Measurements from ENCODE around the gene BMP2.

The BMP2 gene

DNA sequence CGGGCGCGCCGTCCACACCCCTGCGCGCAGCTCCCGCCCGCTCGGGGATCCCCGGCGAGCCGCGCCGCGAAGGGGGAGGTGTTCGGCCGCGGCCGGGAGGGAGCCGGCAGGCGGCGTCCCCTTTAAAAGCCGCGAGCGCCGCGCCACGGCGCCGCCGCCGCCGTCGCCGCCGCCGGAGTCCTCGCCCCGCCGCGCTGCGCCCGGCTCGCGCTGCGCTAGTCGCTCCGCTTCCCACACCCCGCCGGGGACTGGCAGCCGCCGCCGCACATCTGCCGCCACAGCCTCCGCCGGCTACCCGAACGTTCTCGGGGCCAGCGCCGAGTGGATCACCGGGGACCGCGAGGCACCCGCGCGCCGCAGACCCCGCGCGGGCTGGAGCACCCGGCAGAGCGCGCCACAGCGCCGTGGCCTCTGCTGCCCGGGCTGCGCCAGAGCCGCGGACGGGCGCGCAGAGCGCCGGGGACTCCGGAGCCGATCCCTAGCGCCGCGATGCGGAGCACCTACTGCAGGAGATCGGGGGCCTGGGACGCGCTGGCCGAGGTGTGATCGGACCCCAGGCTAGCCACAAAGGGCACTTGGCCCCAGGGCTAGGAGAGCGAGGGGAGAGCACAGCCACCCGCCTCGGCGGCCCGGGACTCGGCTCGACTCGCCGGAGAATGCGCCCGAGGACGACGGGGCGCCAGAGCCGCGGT is at the start of gene BMP2:
BMP2 (plus strand) TSS at position 151 of the 692 bp plus-strand sequence. CDS start 2,441 bp downstream, outside the sequence.
- peak in 40 of 58 donors; percentile 26 to 73 (median 50) for DNase-seq

DNA sequence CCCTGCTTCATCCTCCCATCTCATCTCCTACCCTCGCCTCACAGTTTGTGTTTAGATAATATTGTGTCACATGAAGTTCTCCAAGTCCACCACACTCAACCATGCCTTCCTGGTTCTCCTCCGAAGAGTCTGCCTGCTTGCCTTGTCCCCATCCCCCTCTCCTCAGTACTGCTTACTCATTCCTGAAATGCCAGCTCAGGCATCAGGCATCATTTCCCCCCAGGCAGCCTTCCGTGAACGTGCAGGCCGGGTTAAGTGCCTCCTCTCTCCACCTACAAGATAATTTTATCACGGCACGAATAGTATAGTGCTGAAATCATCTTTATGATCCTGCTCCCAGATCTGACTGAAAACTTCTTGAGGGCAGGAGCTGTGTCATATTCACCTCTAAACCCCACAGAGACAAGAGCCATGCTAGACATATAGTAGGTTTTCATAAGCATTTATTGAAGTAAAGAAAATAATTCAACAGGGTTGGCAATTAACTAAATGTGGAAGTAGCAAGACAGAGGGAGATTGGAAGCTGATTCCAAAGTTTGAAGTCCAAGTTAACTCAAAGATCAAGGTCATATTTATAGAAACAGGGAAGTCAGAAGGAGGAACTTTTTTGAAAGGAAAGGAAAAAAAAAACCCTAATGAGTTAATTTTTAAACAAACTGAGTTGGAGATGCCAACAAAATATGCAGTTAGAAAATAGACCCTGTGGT is 48.7 kb upstream of the BMP2 start:
- DNase-seq = no peak

DNA sequence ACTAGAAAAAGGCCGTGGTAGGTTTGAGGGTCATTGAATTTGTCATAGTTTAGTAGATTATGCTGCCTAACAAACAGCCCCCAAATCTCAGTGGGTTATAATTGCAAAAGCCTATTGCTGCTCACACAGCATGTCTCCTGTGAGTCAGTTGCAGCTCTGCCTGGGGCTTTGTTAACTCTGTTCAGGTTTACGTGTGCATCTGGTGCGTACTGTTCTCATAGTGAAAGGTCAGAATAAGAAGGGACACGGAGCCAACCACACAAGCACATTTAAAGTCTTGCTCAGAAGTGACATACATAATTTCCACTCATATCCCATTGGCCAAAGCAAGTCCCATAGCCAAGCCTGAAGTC is 48.1 kb upstream of the BMP2 start:
- no peak for DNase-seq

DNA sequence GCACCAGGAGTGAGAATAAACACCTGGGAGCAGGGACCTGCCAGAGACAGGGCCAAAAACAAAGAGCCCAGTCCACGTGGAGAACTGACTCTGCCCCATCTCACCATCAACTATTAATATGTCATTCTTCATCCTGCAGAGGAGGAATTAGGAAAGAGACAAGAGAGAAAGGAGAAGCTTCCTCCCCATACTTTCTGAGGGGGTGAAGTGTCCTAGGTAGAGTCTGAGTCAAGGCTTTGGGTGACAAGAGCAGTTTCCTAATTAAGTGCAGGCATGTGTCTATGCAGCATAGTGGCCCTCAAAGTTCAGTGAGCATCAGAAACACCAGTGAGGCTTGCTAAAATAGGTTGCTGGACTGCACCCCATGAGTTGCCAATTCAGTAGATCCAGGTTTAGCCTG is 40.7 kb upstream of the BMP2 start:
- no peak for DNase-seq

DNA sequence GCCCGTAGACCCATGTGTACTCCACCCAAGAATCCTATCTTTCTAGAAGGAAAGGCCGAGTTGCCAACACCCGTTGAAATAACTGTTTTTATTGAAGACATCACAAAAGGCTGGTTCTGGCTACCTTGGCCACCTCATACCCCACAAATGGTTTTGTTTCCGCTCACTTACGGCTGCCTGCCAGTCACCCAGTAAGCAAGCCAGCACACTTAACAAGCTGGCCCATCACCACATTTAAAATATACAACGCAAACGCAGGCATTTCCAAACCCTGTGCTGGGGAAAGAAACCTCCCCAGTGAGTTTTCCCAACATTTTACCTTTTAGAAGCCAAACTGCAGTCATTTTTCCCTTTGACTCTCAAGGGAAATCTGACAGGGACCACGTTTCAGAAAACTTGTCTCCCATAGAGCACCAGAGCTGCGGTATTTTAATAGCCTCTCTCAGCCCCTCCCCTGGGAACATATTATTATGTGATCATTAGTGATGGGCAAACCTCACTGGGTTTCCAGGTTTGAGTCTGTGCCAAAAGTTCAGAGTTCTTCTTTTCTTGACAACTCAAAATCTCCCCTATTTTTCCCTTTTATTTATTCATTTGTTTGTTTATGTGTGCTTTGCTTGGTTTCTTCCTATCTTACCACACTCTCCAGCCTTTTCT is 36.7 kb upstream of the BMP2 start:
- peak in 1 of 58 donors; percentile 3 for DNase-seq

DNA sequence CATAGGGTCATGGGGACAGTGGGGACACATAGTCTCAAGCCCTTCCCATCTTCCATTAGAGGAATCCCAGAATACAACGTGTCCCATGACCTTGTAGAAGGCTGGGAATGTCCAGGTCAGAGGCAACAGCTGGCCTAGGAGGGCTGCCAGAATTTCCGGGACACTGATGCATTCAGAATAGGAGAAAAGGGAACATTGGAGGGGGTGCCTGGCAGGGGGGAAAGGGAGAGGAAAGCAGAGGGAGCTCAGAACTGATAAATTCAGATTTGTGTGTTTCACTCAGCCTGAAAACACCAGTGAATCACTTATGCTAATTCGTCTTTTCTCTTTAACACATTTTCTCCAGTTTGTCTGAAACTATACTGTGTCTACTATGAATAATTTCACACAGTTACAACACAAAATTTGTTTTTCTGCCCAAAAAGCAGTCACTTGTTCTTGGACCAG is 35.5 kb upstream of the BMP2 start:
- DNase-seq = peak in 47 of 58 donors; percentile 3 to 81 (median 33)

DNA sequence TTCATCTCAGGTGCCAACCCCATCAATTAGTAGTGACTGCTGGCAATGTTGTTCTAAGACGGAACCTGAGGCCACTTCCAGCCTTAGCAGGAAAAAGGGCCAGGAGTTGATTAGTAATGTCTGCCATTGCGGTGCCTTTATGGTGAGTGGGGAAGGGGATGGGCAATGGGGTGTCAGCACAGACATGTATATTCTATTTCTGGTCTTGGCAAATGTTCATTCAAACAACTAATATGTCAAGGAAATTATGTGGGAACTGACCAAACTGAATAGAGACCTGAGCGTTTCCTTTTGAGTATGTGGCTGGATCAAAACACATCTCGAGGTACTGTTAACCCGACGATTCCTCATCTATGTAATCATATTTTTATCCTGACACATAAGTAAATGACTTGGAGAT is 34.6 kb upstream of the BMP2 start:
- no peak for DNase-seq

DNA sequence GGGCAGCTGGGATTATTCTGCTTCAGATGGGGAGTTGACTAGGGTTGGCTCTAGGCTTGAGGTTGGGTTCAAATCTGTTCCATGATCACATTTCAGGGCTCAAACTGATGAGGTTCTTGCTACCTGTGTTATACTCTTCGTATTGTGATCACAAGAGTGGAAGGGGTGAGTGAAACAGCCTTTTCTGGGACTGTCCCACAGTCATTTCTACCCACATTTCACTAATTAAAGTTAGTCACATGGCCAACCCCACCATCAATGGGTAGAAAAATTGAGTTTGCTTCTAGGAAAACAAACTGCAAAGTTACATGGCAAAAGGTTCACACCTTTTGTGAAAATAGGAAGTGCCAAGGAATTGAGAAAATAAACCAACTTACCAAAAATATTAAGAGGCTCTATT is 33.5 kb upstream of the BMP2 start:
- DNase-seq = no peak

DNA sequence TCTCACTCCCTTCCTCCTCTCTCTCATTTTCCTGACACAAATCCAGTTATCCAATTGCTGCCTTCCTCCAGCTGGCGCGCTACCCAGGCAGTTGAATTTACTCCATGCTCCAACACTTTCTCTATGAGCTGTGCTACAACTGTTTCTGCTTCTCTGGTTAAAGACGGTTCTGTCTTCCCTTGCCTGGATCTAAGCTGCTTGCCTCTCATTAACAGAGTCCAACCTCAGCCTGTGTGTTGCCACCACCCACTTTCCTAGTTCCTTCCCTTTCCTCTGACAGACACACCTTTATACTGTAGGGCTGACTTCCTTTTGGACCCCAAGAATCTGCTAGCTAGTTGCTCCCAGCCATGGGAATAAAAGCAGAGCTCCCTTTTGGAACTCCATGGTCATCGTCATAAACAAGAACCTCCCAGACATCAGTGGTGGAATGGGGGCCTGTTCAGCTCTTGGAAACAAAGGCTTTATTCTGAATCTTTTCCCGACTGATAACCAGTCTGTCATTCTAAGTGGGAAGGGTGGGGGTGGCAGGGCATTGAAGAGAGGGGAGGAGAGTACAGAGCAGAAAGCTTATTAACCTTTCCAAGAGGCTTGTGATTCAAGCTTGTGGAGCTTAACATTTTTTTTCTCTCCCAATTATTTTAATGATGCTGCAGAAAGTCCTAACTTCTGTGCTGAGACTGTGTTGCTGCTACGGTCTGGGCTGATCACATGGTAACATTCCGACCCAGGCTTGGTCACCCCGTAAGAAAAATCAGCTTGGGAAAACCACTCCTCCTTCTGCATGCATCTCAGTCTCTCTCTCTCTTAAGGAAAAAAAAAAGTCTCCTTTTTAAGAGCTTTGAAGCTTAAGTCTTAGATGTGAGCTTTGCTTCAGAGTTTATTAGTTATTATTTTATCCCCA is 31.3 kb upstream of the BMP2 start:
- peak in 30 of 58 donors; percentile 2 to 43 (median 16) for DNase-seq

DNA sequence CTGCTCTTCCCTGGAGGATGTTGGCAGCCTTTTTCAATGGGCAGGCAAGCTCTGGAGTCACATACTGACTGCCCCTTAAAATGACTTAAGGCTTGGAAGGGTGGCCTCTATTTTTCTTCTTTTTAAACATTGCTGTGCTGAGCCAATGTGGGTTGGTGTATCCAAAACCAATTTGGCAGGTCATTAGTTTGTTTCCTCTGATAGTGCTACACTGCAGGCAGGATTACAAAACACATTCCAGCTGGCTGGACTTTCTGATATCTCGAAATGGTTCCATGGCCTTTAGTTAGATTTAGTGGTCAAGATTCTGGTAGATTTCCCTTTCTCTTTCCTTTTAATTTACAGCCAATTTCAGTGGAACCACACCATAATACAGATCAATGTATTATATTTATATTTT is 28.1 kb upstream of the BMP2 start:
- no peak for DNase-seq

DNA sequence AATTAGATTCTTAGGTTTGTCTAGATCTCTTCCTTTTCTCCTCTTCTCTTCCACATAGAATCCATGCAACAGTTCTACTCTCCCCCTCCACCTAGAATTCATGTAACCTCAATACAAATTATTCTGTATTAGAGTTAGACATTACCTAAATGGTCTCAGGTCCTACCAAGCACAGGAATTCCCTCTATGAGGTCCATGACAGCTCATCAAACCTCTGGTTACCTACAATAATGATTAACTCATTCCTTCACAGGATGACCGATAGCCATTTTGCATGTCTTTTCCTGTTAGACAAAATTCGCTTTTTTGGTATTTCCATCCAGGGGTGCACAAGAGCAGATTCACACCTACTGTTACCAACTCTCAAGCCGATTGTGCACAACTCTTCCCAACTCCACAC is 27.4 kb upstream of the BMP2 start:
- DNase-seq = no peak

DNA sequence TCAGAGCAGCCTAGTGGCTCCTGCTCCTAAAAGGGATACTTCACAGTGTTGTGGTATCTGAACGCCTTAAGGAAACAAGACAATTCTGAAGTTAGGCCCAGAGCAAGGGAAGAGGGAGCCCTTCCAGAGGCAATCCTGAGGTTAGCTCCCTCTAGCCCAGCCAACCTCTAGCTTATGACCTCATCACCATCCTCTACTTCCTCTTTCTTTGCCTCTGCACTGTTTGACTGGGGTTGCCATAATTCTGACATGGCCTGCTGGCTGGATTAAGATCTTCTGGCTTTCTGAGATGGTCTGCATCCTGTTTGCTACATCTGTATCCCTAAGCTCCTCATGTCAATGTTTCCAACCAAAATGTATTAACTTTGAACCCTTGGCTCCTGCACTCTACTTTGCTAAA is 23.3 kb upstream of the BMP2 start:
- DNase-seq = no peak

DNA sequence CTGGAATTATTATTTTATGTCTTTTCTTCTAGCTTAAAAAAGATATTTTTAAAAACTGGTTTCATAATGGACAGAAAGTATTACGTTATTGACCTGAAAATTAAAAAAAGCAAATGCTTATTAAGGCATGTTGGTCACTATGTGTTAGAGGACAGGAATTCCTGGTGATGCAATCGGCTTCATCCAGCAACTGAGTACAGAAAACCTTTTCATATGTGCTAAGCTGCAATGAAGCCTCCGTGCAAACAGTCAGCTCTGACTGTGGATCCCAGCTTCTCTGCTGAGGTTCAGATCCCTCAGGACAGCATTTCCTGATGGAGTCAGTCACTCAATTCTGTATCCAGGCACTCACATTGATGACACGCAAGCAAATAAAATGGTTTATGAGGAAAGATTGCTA is 22.7 kb upstream of the BMP2 start:
- no peak for DNase-seq

DNA sequence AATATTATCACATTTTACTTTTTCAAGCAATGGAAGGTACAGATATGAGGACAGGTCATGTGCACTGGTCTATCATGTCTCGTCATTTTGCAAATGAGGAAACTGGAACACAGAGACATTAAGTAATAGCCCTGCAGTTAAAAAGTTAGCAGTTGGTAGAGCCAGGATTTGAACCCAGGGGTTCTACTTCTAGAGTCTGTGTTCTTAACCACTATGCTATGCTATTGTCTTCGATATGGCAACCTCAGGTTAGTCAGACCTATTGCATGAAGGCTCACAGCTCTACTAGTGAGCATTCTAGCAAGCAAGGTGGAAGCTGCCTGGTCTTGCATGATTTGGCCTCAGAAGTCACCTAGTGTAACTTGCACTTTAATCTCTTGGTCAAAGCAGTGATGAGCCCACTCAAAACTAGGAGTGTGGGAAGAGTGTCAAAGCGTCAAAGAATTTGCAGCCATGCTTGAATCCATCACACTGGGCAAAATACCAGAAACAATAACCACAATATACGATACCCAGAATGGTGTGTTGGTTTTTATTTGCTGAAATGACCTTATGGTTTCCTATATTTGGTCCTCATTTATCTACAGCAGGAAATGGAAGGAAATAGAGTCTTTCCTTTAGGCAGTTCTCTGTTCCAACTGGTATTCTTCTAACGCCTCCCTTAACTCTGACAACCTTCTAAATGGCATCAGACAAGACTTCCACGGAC is 20.4 kb upstream of the BMP2 start:
- DNase-seq = no peak

DNA sequence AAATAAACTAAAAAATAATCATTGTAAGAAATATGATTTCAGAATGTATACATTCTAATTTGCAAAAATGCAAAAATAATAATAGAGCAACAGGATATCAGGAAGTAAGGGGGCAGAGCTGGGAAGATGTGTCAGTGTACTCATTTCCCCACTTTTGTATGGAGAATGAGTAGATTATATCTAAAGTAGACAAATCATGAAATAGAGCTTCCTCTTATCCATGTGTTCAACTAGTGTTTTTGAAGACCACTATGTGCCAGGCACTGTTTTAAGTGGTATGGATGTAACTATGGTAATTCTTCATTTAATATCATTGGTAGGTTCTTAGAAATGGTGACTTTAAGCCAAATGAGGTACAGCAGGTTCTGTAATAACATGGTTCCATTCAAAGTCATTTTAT is 17.0 kb upstream of the BMP2 start:
- no peak for DNase-seq

DNA sequence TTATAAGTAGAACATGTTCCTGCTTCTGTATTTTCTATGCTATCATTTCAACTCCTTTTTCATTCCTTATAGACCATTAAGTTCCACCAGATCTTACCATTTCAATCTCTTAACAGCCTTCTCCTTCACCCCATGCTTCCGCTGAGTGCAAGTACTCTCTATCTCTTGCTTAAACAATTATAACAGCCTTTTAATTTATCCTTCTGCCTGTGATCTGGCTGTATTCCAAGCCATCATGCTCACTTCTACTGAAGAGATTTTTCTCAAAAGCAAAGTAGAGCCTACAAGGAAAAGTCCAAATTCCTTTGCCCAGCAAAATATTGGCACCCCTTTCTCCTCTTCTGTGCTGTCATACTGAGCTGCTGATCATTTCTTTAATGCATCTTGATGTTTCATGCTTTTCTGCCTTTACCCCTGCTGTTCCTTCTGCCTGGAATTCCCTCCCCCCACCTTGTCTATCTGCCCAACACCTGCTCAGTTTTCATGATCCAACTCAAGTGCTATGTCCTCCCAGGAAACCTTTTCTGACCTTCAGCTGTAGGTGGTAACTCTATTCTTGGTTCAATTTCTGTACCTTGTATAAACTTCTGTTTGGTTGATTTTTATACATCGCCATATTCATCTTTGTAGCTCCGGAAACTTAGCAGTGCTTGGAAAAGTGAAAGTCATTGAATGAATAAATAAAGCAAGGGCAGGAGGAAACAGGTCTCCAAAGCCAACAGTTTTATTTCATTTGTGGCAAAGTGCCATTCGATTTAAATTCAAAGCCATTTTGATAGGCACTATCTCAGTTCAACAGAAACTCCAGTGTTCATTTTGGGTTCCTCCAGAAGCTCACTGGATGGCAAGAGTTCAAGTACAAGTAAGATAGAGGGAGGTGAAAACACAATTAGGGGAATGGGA is 10.5 kb upstream of the BMP2 start:
- DNase-seq = no peak

DNA sequence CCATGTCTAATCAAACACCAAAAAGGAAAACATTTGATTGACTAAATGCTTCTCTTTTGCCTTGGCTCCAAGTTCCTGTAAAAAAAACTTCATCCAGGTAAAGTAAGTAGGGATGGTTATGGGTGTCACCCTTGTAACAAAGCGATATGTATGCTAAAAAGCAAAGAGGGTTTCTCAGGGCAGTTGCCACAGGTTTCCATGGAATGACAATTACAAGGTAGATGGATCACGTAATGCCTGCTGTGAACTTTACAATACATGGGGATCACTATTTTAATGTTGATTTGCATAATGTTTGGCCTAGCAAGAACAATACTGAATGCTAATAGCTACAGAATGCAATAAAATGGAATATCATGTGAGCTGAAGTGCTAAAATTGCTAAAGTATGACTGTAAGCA is 2.9 kb upstream of the BMP2 start:
- DNase-seq = no peak

DNA sequence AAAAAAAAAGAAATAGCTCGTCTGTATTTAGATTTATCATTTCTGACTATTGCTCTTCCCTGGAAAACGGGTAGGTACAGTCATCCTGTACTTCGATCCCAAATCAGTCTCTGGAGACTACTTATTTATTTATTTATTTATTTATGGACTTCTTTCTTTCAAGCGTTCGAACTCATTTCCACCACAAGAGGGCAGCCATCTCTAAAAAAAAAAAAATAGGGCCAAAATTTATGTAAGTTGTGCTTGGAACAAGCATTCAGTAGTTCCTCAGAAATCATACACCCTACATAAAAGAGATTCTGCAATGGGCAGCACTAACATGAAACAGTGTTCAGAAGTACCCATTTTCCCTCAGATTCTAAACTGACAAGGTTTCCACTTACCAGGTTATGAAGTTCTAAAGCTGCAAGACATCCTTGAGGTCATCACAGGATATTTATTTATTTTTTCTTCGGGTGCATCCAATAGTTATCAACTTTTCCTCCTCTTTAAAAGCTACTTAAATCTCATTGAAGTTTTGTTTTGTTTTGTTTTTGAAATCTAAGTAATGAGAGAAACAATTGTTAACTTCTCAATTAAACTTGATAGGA is 1.9 kb upstream of the BMP2 start:
- DNase-seq = peak in 5 of 58 donors; percentile 0 to 49 (median 8)

DNA sequence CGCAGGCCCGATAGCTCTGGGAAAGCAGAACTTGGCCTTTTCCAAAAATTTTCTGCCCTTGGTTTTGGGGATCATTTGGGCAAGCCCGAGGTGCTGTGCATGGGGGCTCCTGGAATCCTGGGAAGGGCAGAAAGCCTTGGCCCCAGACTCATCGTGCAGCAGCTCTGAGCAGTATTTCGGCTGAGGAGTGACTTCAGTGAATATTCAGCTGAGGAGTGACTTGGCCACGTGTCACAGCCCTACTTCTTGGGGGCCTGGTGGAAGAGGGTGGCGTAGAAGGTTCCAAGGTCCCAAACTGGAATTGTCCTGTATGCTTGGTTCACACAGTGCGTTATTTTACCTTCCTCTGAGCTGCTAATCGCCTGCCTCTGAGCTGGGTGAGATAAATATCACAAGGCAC is 1.1 kb upstream of the BMP2 start:
- DNase-seq = no peak

All from anterior cingulate cortex (tissue), 58 donors.